DND-41 (cell line): ENCODE measurements around the gene LACTB.

Experiments used
- CTCF ChIP-seq: IDR thresholded peaks from 2 replicates; pipeline ENCODE4 v1.5.1; 2012; ENCODE audit warnings: borderline replicate concordance, low read length, moderate library complexity, mild to moderate bottlenecking; ENCODE audit not compliant: poor library complexity, severe bottlenecking; ENCODE audit errors: extremely low read depth
- EZH2 ChIP-seq: IDR thresholded peaks from 3 replicates; pipeline ENCODE4 v1.6.1; 2012; ENCODE audit warnings: borderline replicate concordance, low read depth, mild to moderate bottlenecking, moderate library complexity, low read length, inconsistent platforms; ENCODE audit not compliant: severe bottlenecking

- TF ChIP-seq CTCF (no peak), EZH2 (no peak)
These were observed 8.8 kb upstream of the LACTB start for GRCh38 chr15:63112871-63113270.
